Measurements from ENCODE around the gene ITGA2. TPM values are rescaled to one million over a fixed set of nuclear protein-coding genes. Genes with fewer than 3 reads are reported as not detected.

The ITGA2 gene
- total RNA-seq, 1 experiment from 2014 or later: not detected

GRCh38 chr5:53001541-53001940 is 12.4 kb downstream of the ITGA2 start:
- Histone ChIP-seq H3K79me2 (ENCODE audit: low read length) (no peaks in the 10 kb centered on the region), H4K20me1 (ENCODE audit: insufficient read depth, low read depth, low read length) (no peaks in the 10 kb centered on the region), H2AFZ (ENCODE audit: low read length) (no peak overlapping the region), H3K4me1 (ENCODE audit: low read length) (no peaks in the 10 kb centered on the region), H3K4me2 (ENCODE audit: low read depth, low read length, poor library complexity, severe bottlenecking) (no peak overlapping the region), H3K9me3 (ENCODE audit: low read length) (no peaks in the 10 kb centered on the region), H3K27ac (ENCODE audit: low read length) (no peak overlapping the region), H3K9me2 (replicated peaks; ENCODE audit: insufficient read depth, low read length) (no peaks in the 10 kb centered on the region), H3K27me3 (ENCODE audit: low read length) (no peaks in the 10 kb centered on the region), H3K36me3 (ENCODE audit: insufficient read depth, low read length) (no peaks in the 10 kb centered on the region), H3K4me3 (ENCODE audit: low read length) (no peak overlapping the region), H3K9ac (ENCODE audit: low read length) (no peak overlapping the region)
- DNase-seq: no peak

- Histone ChIP-seq H3K79me2 (ENCODE audit: low read length) (no peaks in the 10 kb centered on the region), H3K9me3 (ENCODE audit: low read length) (no peaks in the 10 kb centered on the region)
- DNase-seq: no peak
These were observed 13.3 kb downstream of the ITGA2 start for GRCh38 chr5:53002491-53002890.

GRCh38 chr5:53003144-53003543 is 14.0 kb downstream of the ITGA2 start:
- H3K4me1 ChIP-seq (ENCODE audit: low read length): no peaks in the 10 kb centered on the region

More at GRCh38 chr5:53002491-53002890, 13.3 kb downstream of the ITGA2 start:
- H3K4me2 ChIP-seq (ENCODE audit: low read depth, low read length, poor library complexity, severe bottlenecking): no peak overlapping the region
- no peaks in the 10 kb centered on the region for H4K20me1 ChIP-seq (ENCODE audit: insufficient read depth, low read depth, low read length)
- no peak overlapping the region for H2AFZ ChIP-seq (ENCODE audit: low read length)
- H3K9ac ChIP-seq (ENCODE audit: low read length): no peak overlapping the region
- H3K4me1 ChIP-seq (ENCODE audit: low read length): no peaks in the 10 kb centered on the region
- no peak overlapping the region for H3K4me3 ChIP-seq (ENCODE audit: low read length)
- no peaks in the 10 kb centered on the region for H3K9me2 ChIP-seq (replicated peaks; ENCODE audit: insufficient read depth, low read length)
- H3K27me3 ChIP-seq (ENCODE audit: low read length): no peaks in the 10 kb centered on the region
- H3K27ac ChIP-seq (ENCODE audit: low read length): no peak overlapping the region
- no peaks in the 10 kb centered on the region for H3K36me3 ChIP-seq (ENCODE audit: insufficient read depth, low read length)

GRCh38 chr5:53006911-53007890 is 18.0 kb downstream of the ITGA2 start:
- H3K79me2 ChIP-seq (ENCODE audit: low read length): no peaks in the 10 kb centered on the region
- H4K20me1 ChIP-seq (ENCODE audit: insufficient read depth, low read depth, low read length): no peaks in the 10 kb centered on the region
- no peaks in the 10 kb centered on the region for H3K4me1 ChIP-seq (ENCODE audit: low read length)
- H3K9me2 ChIP-seq (replicated peaks; ENCODE audit: insufficient read depth, low read length): no peaks in the 10 kb centered on the region
- no peak overlapping the region for H3K4me2 ChIP-seq (ENCODE audit: low read depth, low read length, poor library complexity, severe bottlenecking)
- no peak for DNase-seq
- H3K27ac ChIP-seq (ENCODE audit: low read length): no peak overlapping the region
- no peaks in the 10 kb centered on the region for H3K36me3 ChIP-seq (ENCODE audit: insufficient read depth, low read length)
- no peaks in the 10 kb centered on the region for H3K9me3 ChIP-seq (ENCODE audit: low read length)
- no peak overlapping the region for H3K4me3 ChIP-seq (ENCODE audit: low read length)
- no peak overlapping the region for H2AFZ ChIP-seq (ENCODE audit: low read length)
- H3K9ac ChIP-seq (ENCODE audit: low read length): no peak overlapping the region
- H3K27me3 ChIP-seq (ENCODE audit: low read length): no peaks in the 10 kb centered on the region

More at GRCh38 chr5:53003144-53003543, 14.0 kb downstream of the ITGA2 start:
- Histone ChIP-seq H3K27ac (ENCODE audit: low read length) (no peak overlapping the region), H3K4me2 (ENCODE audit: low read depth, low read length, poor library complexity, severe bottlenecking) (no peak overlapping the region), H2AFZ (ENCODE audit: low read length) (no peak overlapping the region), H3K9ac (ENCODE audit: low read length) (no peak overlapping the region), H3K9me2 (replicated peaks; ENCODE audit: insufficient read depth, low read length) (no peaks in the 10 kb centered on the region), H3K4me3 (ENCODE audit: low read length) (no peak overlapping the region), H3K79me2 (ENCODE audit: low read length) (no peaks in the 10 kb centered on the region), H3K27me3 (ENCODE audit: low read length) (no peaks in the 10 kb centered on the region), H3K9me3 (ENCODE audit: low read length) (no peaks in the 10 kb centered on the region), H3K36me3 (ENCODE audit: insufficient read depth, low read length) (no peaks in the 10 kb centered on the region), H4K20me1 (ENCODE audit: insufficient read depth, low read depth, low read length) (no peaks in the 10 kb centered on the region)
- no peak for DNase-seq

GRCh38 chr5:53008751-53009150 is 19.6 kb downstream of the ITGA2 start:
- Histone ChIP-seq H4K20me1 (ENCODE audit: insufficient read depth, low read depth, low read length) (no peaks in the 10 kb centered on the region), H3K27ac (ENCODE audit: low read length) (no peak overlapping the region), H3K4me3 (ENCODE audit: low read length) (no peak overlapping the region), H2AFZ (ENCODE audit: low read length) (no peak overlapping the region), H3K9ac (ENCODE audit: low read length) (no peak overlapping the region), H3K9me2 (replicated peaks; ENCODE audit: insufficient read depth, low read length) (no peaks in the 10 kb centered on the region), H3K79me2 (ENCODE audit: low read length) (no peaks in the 10 kb centered on the region), H3K27me3 (ENCODE audit: low read length) (no peaks in the 10 kb centered on the region), H3K36me3 (ENCODE audit: insufficient read depth, low read length) (no peaks in the 10 kb centered on the region), H3K4me2 (ENCODE audit: low read depth, low read length, poor library complexity, severe bottlenecking) (no peak overlapping the region), H3K4me1 (ENCODE audit: low read length) (no peaks in the 10 kb centered on the region), H3K9me3 (ENCODE audit: low read length) (no peaks in the 10 kb centered on the region)
- DNase-seq: no peak

- Histone ChIP-seq H3K9ac (ENCODE audit: low read length) (no peak overlapping the region), H3K9me3 (ENCODE audit: low read length) (no peaks in the 10 kb centered on the region), H3K27me3 (ENCODE audit: low read length) (no peaks in the 10 kb centered on the region), H3K4me3 (ENCODE audit: low read length) (no peak overlapping the region), H3K27ac (ENCODE audit: low read length) (no peak overlapping the region), H2AFZ (ENCODE audit: low read length) (no peak overlapping the region), H3K4me2 (ENCODE audit: low read depth, low read length, poor library complexity, severe bottlenecking) (no peak overlapping the region), H3K36me3 (ENCODE audit: insufficient read depth, low read length) (no peaks in the 10 kb centered on the region), H3K9me2 (replicated peaks; ENCODE audit: insufficient read depth, low read length) (no peaks in the 10 kb centered on the region), H3K4me1 (ENCODE audit: low read length) (no peaks in the 10 kb centered on the region), H4K20me1 (ENCODE audit: insufficient read depth, low read depth, low read length) (no peaks in the 10 kb centered on the region), H3K79me2 (ENCODE audit: low read length) (no peaks in the 10 kb centered on the region)
- no peak for DNase-seq
These were observed 20.7 kb downstream of the ITGA2 start for GRCh38 chr5:53009816-53010215.

GRCh38 chr5:53010814-53011213 is 21.7 kb downstream of the ITGA2 start:
- DNase-seq: no peak
- no peak overlapping the region for H3K4me3 ChIP-seq (ENCODE audit: low read length)
- H3K36me3 ChIP-seq (ENCODE audit: insufficient read depth, low read length): no peaks in the 10 kb centered on the region
- H3K27ac ChIP-seq (ENCODE audit: low read length): no peak overlapping the region
- H2AFZ ChIP-seq (ENCODE audit: low read length): no peak overlapping the region
- no peaks in the 10 kb centered on the region for H3K27me3 ChIP-seq (ENCODE audit: low read length)
- no peaks in the 10 kb centered on the region for H3K4me1 ChIP-seq (ENCODE audit: low read length)
- no peak overlapping the region for H3K4me2 ChIP-seq (ENCODE audit: low read depth, low read length, poor library complexity, severe bottlenecking)
- no peaks in the 10 kb centered on the region for H4K20me1 ChIP-seq (ENCODE audit: insufficient read depth, low read depth, low read length)
- no peaks in the 10 kb centered on the region for H3K79me2 ChIP-seq (ENCODE audit: low read length)
- H3K9me2 ChIP-seq (replicated peaks; ENCODE audit: insufficient read depth, low read length): no peaks in the 10 kb centered on the region
- H3K9me3 ChIP-seq (ENCODE audit: low read length): no peaks in the 10 kb centered on the region
- H3K9ac ChIP-seq (ENCODE audit: low read length): no peak overlapping the region

GRCh38 chr5:53011233-53011632 is 22.1 kb downstream of the ITGA2 start:
- H3K4me1 ChIP-seq (ENCODE audit: low read length): no peaks in the 10 kb centered on the region
- no peaks in the 10 kb centered on the region for H3K27me3 ChIP-seq (ENCODE audit: low read length)
- no peak overlapping the region for H3K4me2 ChIP-seq (ENCODE audit: low read depth, low read length, poor library complexity, severe bottlenecking)
- H3K4me3 ChIP-seq (ENCODE audit: low read length): no peak overlapping the region
- no peaks in the 10 kb centered on the region for H3K36me3 ChIP-seq (ENCODE audit: insufficient read depth, low read length)
- no peak for DNase-seq
- H3K9me3 ChIP-seq (ENCODE audit: low read length): no peaks in the 10 kb centered on the region
- H3K79me2 ChIP-seq (ENCODE audit: low read length): no peaks in the 10 kb centered on the region
- H3K9ac ChIP-seq (ENCODE audit: low read length): no peak overlapping the region
- H3K9me2 ChIP-seq (replicated peaks; ENCODE audit: insufficient read depth, low read length): no peaks in the 10 kb centered on the region
- no peak overlapping the region for H3K27ac ChIP-seq (ENCODE audit: low read length)
- no peaks in the 10 kb centered on the region for H4K20me1 ChIP-seq (ENCODE audit: insufficient read depth, low read depth, low read length)
- H2AFZ ChIP-seq (ENCODE audit: low read length): no peak overlapping the region

Data from Karpas-422 (cell line).